WTC11 (cell line): ENCODE data around the gene TMEM175.

Experiments
- CBFB ChIP-seq: sonication (generic); formaldehyde crosslinking; IDR thresholded peaks from 2 replicates; pipeline ENCODE4 v1.8.1; 2022; ENCODE audit warnings: mild to moderate bottlenecking, low read depth, missing genetic modification reagents
- FOXP1 ChIP-seq: sonication (generic); formaldehyde crosslinking; IDR thresholded peaks from 2 replicates; pipeline ENCODE4 v1.8.0; 2022; ENCODE audit warnings: missing genetic modification reagents, mild to moderate bottlenecking, moderate library complexity, borderline replicate concordance
- IRF2 ChIP-seq: sonication (generic); formaldehyde crosslinking; IDR thresholded peaks from 2 replicates; pipeline ENCODE4 v1.8.0; 2022; ENCODE audit warnings: low read depth, missing genetic modification reagents, borderline replicate concordance
- NR2C2 ChIP-seq: sonication (generic); formaldehyde crosslinking; IDR thresholded peaks from 2 replicates; pipeline ENCODE4 v1.8.0; 2022; ENCODE audit warnings: mild to moderate bottlenecking, missing genetic modification reagents
- NR3C1 ChIP-seq: sonication (generic); formaldehyde crosslinking; conservative IDR thresholded peaks from 2 replicates; pipeline ENCODE4 v1.8.1; 2023; ENCODE audit warnings: low read depth, mild to moderate bottlenecking, missing genetic modification reagents
- ZNF263 ChIP-seq: sonication (generic); formaldehyde crosslinking; IDR thresholded peaks from 2 replicates; pipeline ENCODE4 v1.8.1; 2022; ENCODE audit warnings: low read depth, mild to moderate bottlenecking, moderate library complexity, missing genetic modification reagents
- TF ChIP-seq, protein P1 (sequence below): fragments of 200-600 bp; IDR thresholded peaks from 2 replicates; pipeline ENCODE4 v1.8.0; 2022; ENCODE audit warnings: antibody characterized with exemption
- TF ChIP-seq, protein P2 (sequence below): sonication (generic); formaldehyde crosslinking; IDR thresholded peaks from 2 replicates; pipeline ENCODE4 v1.8.1; 2023; ENCODE audit warnings: mild to moderate bottlenecking, missing genetic modification reagents, moderate library complexity
- TF ChIP-seq, protein P3 (sequence below): fragments of 250-450 bp; sonication (Bioruptor Pico); IDR thresholded peaks from 2 replicates; pipeline ENCODE4 v2.1.2; 2022; ENCODE audit warnings: mild to moderate bottlenecking, moderate library complexity
- TF ChIP-seq, protein P4 (sequence below): sonication (generic); formaldehyde crosslinking; IDR thresholded peaks from 2 replicates; pipeline ENCODE4 v1.8.1; 2022; ENCODE audit warnings: low read depth, missing genetic modification reagents, borderline replicate concordance
- TF ChIP-seq, protein P5 (sequence below): sonication (generic); formaldehyde crosslinking; conservative IDR thresholded peaks from 2 replicates; pipeline ENCODE4 v1.8.1; 2022; ENCODE audit warnings: mild to moderate bottlenecking, missing genetic modification reagents
- TF ChIP-seq, protein P6 (sequence below): sonication (generic); formaldehyde crosslinking; IDR thresholded peaks from 2 replicates; pipeline ENCODE4 v1.8.0; 2022; ENCODE audit warnings: mild to moderate bottlenecking, missing genetic modification reagents
- TF ChIP-seq, protein P7 (sequence below): sonication (generic); formaldehyde crosslinking; conservative IDR thresholded peaks from 2 replicates; pipeline ENCODE4 v1.8.1; 2023; ENCODE audit warnings: mild to moderate bottlenecking, low read depth, missing genetic modification reagents, moderate library complexity

DNA sequence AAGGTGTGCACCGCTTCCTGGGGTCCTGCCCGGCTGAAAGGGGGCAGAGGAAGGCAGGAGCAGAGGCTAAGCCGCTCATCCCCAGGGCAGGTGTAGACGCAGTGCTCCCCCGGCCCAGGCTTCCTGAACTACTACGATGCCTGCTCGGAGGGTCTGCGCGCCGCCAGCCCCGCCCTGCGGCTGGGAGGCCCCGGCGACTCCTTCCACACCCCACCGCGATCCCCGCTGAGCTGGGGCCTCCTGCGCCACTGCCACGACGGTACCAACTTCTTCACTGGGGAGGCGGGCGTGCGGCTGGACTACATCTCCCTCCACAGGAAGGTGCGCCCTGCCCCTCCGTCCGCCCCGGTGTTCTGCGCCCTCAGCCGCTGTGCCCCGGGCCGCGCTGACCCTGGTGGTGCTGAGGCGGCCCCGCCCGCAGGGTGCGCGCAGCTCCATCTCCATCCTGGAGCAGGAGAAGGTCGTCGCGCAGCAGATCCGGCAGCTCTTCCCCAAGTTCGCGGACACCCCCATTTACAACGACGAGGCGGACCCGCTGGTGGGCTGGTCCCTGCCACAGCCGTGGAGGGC, 69.4 kb downstream of the TMEM175 start:
- TF ChIP-seq, protein P1, sequence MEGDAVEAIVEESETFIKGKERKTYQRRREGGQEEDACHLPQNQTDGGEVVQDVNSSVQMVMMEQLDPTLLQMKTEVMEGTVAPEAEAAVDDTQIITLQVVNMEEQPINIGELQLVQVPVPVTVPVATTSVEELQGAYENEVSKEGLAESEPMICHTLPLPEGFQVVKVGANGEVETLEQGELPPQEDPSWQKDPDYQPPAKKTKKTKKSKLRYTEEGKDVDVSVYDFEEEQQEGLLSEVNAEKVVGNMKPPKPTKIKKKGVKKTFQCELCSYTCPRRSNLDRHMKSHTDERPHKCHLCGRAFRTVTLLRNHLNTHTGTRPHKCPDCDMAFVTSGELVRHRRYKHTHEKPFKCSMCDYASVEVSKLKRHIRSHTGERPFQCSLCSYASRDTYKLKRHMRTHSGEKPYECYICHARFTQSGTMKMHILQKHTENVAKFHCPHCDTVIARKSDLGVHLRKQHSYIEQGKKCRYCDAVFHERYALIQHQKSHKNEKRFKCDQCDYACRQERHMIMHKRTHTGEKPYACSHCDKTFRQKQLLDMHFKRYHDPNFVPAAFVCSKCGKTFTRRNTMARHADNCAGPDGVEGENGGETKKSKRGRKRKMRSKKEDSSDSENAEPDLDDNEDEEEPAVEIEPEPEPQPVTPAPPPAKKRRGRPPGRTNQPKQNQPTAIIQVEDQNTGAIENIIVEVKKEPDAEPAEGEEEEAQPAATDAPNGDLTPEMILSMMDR, result no peak
- TF ChIP-seq, protein P2, sequence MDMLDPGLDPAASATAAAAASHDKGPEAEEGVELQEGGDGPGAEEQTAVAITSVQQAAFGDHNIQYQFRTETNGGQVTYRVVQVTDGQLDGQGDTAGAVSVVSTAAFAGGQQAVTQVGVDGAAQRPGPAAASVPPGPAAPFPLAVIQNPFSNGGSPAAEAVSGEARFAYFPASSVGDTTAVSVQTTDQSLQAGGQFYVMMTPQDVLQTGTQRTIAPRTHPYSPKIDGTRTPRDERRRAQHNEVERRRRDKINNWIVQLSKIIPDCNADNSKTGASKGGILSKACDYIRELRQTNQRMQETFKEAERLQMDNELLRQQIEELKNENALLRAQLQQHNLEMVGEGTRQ, result no peak
- TF ChIP-seq, protein P3, sequence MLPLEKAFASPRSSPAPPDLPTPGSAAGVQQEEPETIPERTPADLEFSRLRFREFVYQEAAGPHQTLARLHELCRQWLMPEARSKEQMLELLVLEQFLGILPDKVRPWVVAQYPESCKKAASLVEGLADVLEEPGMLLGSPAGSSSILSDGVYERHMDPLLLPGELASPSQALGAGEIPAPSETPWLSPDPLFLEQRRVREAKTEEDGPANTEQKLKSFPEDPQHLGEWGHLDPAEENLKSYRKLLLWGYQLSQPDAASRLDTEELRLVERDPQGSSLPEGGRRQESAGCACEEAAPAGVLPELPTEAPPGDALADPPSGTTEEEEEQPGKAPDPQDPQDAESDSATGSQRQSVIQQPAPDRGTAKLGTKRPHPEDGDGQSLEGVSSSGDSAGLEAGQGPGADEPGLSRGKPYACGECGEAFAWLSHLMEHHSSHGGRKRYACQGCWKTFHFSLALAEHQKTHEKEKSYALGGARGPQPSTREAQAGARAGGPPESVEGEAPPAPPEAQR (CRISPR knock-in tag), result no peak
- no peak for TF ChIP-seq IRF2 (CRISPR knock-in tag)
- TF ChIP-seq, protein P4, sequence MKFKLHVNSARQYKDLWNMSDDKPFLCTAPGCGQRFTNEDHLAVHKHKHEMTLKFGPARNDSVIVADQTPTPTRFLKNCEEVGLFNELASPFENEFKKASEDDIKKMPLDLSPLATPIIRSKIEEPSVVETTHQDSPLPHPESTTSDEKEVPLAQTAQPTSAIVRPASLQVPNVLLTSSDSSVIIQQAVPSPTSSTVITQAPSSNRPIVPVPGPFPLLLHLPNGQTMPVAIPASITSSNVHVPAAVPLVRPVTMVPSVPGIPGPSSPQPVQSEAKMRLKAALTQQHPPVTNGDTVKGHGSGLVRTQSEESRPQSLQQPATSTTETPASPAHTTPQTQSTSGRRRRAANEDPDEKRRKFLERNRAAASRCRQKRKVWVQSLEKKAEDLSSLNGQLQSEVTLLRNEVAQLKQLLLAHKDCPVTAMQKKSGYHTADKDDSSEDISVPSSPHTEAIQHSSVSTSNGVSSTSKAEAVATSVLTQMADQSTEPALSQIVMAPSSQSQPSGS, result no peak
- no peak for TF ChIP-seq ZNF263 (CRISPR knock-in tag)
- TF ChIP-seq, protein P5, sequence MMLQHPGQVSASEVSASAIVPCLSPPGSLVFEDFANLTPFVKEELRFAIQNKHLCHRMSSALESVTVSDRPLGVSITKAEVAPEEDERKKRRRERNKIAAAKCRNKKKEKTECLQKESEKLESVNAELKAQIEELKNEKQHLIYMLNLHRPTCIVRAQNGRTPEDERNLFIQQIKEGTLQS (CRISPR knock-in tag), result no peak
- TF ChIP-seq, protein P6, sequence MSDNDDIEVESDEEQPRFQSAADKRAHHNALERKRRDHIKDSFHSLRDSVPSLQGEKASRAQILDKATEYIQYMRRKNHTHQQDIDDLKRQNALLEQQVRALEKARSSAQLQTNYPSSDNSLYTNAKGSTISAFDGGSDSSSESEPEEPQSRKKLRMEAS (CRISPR knock-in tag), result no peak
- no peak for TF ChIP-seq FOXP1 (CRISPR knock-in tag)
- no peak for TF ChIP-seq NR3C1
- TF ChIP-seq, protein P7, sequence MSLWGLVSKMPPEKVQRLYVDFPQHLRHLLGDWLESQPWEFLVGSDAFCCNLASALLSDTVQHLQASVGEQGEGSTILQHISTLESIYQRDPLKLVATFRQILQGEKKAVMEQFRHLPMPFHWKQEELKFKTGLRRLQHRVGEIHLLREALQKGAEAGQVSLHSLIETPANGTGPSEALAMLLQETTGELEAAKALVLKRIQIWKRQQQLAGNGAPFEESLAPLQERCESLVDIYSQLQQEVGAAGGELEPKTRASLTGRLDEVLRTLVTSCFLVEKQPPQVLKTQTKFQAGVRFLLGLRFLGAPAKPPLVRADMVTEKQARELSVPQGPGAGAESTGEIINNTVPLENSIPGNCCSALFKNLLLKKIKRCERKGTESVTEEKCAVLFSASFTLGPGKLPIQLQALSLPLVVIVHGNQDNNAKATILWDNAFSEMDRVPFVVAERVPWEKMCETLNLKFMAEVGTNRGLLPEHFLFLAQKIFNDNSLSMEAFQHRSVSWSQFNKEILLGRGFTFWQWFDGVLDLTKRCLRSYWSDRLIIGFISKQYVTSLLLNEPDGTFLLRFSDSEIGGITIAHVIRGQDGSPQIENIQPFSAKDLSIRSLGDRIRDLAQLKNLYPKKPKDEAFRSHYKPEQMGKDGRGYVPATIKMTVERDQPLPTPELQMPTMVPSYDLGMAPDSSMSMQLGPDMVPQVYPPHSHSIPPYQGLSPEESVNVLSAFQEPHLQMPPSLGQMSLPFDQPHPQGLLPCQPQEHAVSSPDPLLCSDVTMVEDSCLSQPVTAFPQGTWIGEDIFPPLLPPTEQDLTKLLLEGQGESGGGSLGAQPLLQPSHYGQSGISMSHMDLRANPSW, result no peak
- TF ChIP-seq CBFB (CRISPR knock-in tag), result no peak
- TF ChIP-seq NR2C2 (CRISPR knock-in tag), result no peak
